PC-9 (cell line): ENCODE results near the gene SYNDIG1. TPM values are rescaled to one million over a fixed set of nuclear protein-coding genes. Genes with fewer than 3 reads are reported as not detected.

Source experiments
- BruUV-seq: library from RNA; stranded (reverse); fragments of 400-500 nt; replicated peaks from 2 replicates; lab custom pipeline; 2021; lab: Mats Ljungman, UMichigan
- CTCF ChIA-PET: fragments of 300-600 bp; sonication (Branson Sonifier 250); formaldehyde crosslinking; loops from one replicate; lab custom pipeline; 2022; ENCODE audit warnings: antibody characterized with exemption; lab: Charles Lee
- POLR2A ChIA-PET: fragments of 300-600 bp; sonication (Branson Sonifier 250); formaldehyde crosslinking; loops from one replicate; lab custom pipeline; 2022; ENCODE audit warnings: antibody characterized with exemption; ENCODE audit not compliant: unreplicated experiment; lab: Charles Lee
- DNase-seq, 2 experiments: peaks; one replicate each; pipeline versions ENCODE4 v3.0.0 to v3.0.0-alpha.2; 2015 to 2022; ENCODE audit warnings: mixed read lengths in 1 of 2
- H2AFZ ChIP-seq: fragments of 200-600 bp; sonication (generic); 2 replicates; pipeline ENCODE4 v1.8.1; 2017; ENCODE audit warnings: antibody characterized with exemption
- H3F3A ChIP-seq: fragments of 200-600 bp; sonication (generic); 2 replicates; pipeline ENCODE4 v1.8.1; 2017; ENCODE audit warnings: antibody characterized with exemption, mild to moderate bottlenecking, low read depth; ENCODE audit not compliant: insufficient read depth
- H3K27ac ChIP-seq: fragments of 200-600 bp; sonication (generic); 2 replicates; pipeline ENCODE4 v1.6.1; 2016; ENCODE audit warnings: mixed run types
- H3K27me3 ChIP-seq: fragments of 200-600 bp; sonication (generic); 2 replicates; pipeline ENCODE4 v1.6.1; 2016; ENCODE audit warnings: low read depth, mixed run types; ENCODE audit not compliant: insufficient read depth
- H3K36me3 ChIP-seq: fragments of 200-600 bp; sonication (generic); 2 replicates; pipeline ENCODE4 v1.6.1; 2016; ENCODE audit warnings: low read depth, mixed run types
- H3K4me1 ChIP-seq: fragments of 200-600 bp; sonication (generic); replicated peaks from 2 replicates; pipeline ENCODE4 v1.6.1; 2016; ENCODE audit warnings: mixed run types; ENCODE audit not compliant: insufficient read depth
- H3K4me2 ChIP-seq: fragments of 200-600 bp; sonication (generic); 2 replicates; pipeline ENCODE4 v1.6.1; 2017; ENCODE audit warnings: mixed run types
- H3K4me3 ChIP-seq: fragments of 200-600 bp; sonication (generic); 2 replicates; pipeline ENCODE4 v1.6.1; 2016; ENCODE audit warnings: mixed run types
- H3K79me2 ChIP-seq: fragments of 200-600 bp; sonication (generic); 2 replicates; pipeline ENCODE4 v1.6.1; 2017; ENCODE audit warnings: low read depth, mixed run types
- H3K9me2 ChIP-seq: fragments of 200-600 bp; sonication (generic); 2 replicates; pipeline ENCODE4 v1.8.1; 2017; ENCODE audit warnings: mild to moderate bottlenecking; ENCODE audit not compliant: insufficient read depth
- H3K9me3 ChIP-seq: fragments of 200-600 bp; sonication (generic); 2 replicates; pipeline ENCODE4 v1.8.1; 2016; ENCODE audit warnings: low read depth; ENCODE audit not compliant: insufficient read depth
- H4K20me1 ChIP-seq: fragments of 200-600 bp; sonication (generic); 2 replicates; pipeline ENCODE4 v1.8.1; 2017; ENCODE audit not compliant: insufficient read depth
- CTCF ChIP-seq: fragments of 200-600 bp; sonication (generic); conservative IDR thresholded peaks from 2 replicates; pipeline ENCODE4 v1.6.1; 2017; ENCODE audit warnings: mixed run types, antibody characterized with exemption, mild to moderate bottlenecking, moderate library complexity
- EZH2 ChIP-seq: fragments of 200-600 bp; sonication (generic); IDR thresholded peaks from 2 replicates; pipeline ENCODE4 v1.8.0; 2017; ENCODE audit warnings: antibody characterized with exemption, low read depth
- intact Hi-C: fragments of 100-400 bp; cut with micrococcal nuclease; formaldehyde crosslinking; loops from one replicate; pipeline ENCODE4 v1.10.0; 2022; ENCODE audit not compliant: unreplicated experiment
- total RNA-seq: library from RNA; stranded (reverse); gene quantifications from 2 replicates; pipeline ENCODE4 v1.2.3, GENCODE V29; 2021

Gene SYNDIG1
- total RNA-seq, 1 experiment from 2014 or later: 0.17 TPM

DNA sequence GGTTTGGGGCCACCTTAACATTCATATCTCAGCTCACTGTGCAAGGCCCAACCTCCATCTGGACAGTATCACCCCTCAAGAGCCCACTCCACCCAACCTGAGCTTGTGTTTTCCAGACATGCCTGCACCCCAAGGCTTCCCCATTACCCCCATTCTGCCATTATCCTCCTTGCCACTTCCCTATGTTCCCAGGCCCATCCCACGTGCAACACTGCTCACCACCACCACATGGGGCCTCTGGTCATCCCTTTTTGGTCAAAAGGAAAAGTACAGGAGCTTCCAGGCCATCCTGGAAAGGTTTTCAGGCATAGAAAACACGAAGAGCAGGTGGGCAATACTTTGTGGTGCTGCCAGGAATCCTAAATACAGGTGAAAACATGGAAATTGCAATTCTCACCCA lies 140.3 kb downstream of the SYNDIG1 start:
- no peak overlapping the region for H3K27ac ChIP-seq
- CTCF ChIA-PET: no interaction called here
- H2AFZ ChIP-seq: no peak overlapping the region
- intact Hi-C loops: no loop called here
- POLR2A ChIA-PET: no interaction called here
- TF ChIP-seq CTCF: no peak
- no peak for TF ChIP-seq EZH2
- no peaks in the 10 kb centered on the region for H3F3A ChIP-seq
- no TSS peak for BruUV-seq
- H3K9me3 ChIP-seq: no peaks in the 10 kb centered on the region
- DNase-seq: no peak
- H3K9me2 ChIP-seq: no peaks in the 10 kb centered on the region; the same call in 1 of the 2 replicates
- no peaks in the 10 kb centered on the region for H3K79me2 ChIP-seq
- no peaks in the 10 kb centered on the region for H4K20me1 ChIP-seq
- H3K4me2 ChIP-seq: no peak overlapping the region
- H3K27me3 ChIP-seq: no peaks in the 10 kb centered on the region
- H3K4me3 ChIP-seq: no peak overlapping the region
- H3K36me3 ChIP-seq: no peaks in the 10 kb centered on the region
- H3K4me1 ChIP-seq: no peaks in the 10 kb centered on the region; the same call in 1 of the 2 replicates

DNA sequence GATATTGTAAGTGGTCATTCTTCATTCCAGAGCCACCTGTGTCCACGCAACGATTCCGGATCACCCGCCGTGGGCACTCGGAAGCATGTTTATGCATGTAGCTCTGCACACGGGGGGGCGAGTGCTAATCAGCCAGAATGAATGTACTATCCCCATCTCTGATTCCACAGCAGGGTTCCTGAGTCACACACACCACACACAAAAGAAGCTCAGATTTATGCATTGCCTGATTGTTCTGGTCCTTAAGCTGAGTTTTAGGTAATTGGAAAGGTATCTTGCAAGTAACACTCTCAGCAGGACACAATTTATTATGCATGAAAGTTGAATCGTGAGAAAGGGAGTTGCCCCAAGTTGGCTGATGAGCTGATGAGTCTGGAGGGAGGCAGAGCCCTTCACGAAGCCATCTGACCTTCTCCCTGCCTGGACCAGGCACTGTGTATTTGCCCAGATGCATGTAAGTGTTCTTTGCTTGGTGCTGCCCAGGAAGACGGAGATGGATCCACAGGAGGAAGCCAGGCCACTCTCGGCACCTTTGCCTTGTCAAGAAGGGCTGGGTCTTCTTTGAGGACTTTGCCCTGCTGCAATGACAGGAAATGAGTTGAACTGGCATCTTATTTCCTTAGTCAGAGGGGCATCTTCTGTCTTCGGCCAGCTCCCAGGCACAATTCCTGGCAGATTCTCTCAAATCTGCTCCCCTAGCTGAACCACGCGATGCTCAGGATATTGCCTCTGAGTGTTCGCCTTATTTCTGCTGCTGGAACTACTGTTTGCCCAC lies 141.1 kb downstream of the SYNDIG1 start:
- no peak for DNase-seq
- TF ChIP-seq CTCF (no peak), EZH2 (no peak)
- no peaks in the 10 kb centered on the region for H3K27me3 ChIP-seq
- BruUV-seq: no TSS peak
- H3K9me2 ChIP-seq: no peaks in the 10 kb centered on the region; the same call in 1 of the 2 replicates
- no peak overlapping the region for H3K27ac ChIP-seq
- no peak overlapping the region for H3K4me2 ChIP-seq
- no peaks in the 10 kb centered on the region for H3F3A ChIP-seq
- H3K36me3 ChIP-seq: no peaks in the 10 kb centered on the region
- H3K79me2 ChIP-seq: no peaks in the 10 kb centered on the region
- ChIA-PET CTCF (no interaction called here), POLR2A (no interaction called here)
- no peaks in the 10 kb centered on the region for H4K20me1 ChIP-seq
- no peaks in the 10 kb centered on the region; the same call in 1 of the 2 replicates for H3K4me1 ChIP-seq
- H3K9me3 ChIP-seq: no peaks in the 10 kb centered on the region
- intact Hi-C loops: no loop called here
- H3K4me3 ChIP-seq: no peak overlapping the region
- no peak overlapping the region for H2AFZ ChIP-seq

DNA sequence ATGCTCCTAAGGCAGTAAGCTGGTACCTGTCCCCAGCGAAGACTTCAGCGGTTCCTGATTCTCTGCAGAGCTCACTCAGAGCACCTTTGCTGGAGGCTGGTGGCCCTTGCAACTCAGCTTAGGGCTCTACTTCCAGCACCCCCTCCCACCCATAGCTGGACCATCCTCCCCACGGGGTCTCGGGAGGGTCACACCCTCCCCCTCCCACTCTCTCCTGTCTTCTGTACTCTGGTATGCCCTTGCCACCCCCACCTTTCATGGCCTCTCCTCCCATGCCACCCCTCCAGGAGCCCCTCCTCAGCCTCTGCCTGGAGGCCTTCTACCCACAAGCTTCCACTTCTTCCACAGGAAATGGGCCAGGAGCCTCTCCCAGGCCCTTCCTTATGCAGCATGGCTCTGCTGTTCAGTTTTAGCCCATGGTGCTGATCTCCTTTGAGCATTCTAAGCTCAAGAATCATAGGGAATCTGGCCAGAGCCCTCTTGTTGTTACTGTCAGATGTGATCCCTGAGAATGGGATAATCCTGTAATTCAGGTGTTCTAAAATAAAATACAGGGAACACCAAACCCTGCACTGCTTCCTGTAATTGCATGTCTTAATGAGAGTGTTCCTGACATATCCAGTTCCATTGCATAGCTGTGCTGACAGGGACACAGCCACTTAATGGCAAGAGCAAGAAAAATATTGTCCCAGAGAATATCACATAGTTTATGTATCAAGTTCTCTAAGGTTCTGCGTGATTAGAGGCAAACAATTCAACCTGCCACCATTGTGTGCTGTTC lies 142.1 kb downstream of the SYNDIG1 start:
- Histone ChIP-seq H4K20me1 (no peaks in the 10 kb centered on the region), H3K36me3 (no peaks in the 10 kb centered on the region), H2AFZ (no peak overlapping the region), H3K4me1 (no peaks in the 10 kb centered on the region; the same call in 1 of the 2 replicates), H3K9me2 (no peaks in the 10 kb centered on the region; the same call in 1 of the 2 replicates), H3K9me3 (no peaks in the 10 kb centered on the region), H3K4me2 (no peak overlapping the region), H3K4me3 (no peak overlapping the region), H3K27me3 (no peaks in the 10 kb centered on the region), H3K27ac (no peak overlapping the region), H3K79me2 (no peaks in the 10 kb centered on the region), H3F3A (no peaks in the 10 kb centered on the region)
- intact Hi-C loops: no loop called here
- TF ChIP-seq CTCF (no peak), EZH2 (no peak)
- BruUV-seq: no TSS peak
- ChIA-PET CTCF (no interaction called here), POLR2A (no interaction called here)
- no peak for DNase-seq
